Spleen (tissue), 11 donors: ENCODE data around the gene TBC1D9. TPM values are rescaled to one million over a fixed set of nuclear protein-coding genes. Genes with fewer than 3 reads are reported as not detected.

Experiments
- DNase-seq: peaks from one replicate; pipeline ENCODE4 v3.0.0-alpha.2; 2020
- H3K27ac ChIP-seq, 8 donors: fragments of 200-600 bp; sonication (generic) in 7 of 8; 1 replicate in 4 of 8; 2 replicates in 4 of 8; pipeline versions ENCODE4 v1.5.0 to v1.8.0; 2016 to 2021; ENCODE audit warnings: inconsistent platforms in 4 of 8, mild to moderate bottlenecking in 4 of 8, moderate library complexity in 1 of 8
- H3K27me3 ChIP-seq, 7 donors: fragments of 200-600 bp; sonication (generic) in 6 of 7; replicated peaks in 1 of 7; 1 replicate in 4 of 7; 2 replicates in 3 of 7; pipeline versions ENCODE4 v1.5.0 to v1.8.0; 2016 to 2021; ENCODE audit warnings: inconsistent platforms in 3 of 7, mild to moderate bottlenecking in 1 of 7
- H3K36me3 ChIP-seq, 6 donors: fragments of 200-600 bp; sonication (generic) in 5 of 6; 1 replicate in 4 of 6; 2 replicates in 2 of 6; pipeline versions ENCODE4 v1.5.0 to v1.8.0; 2016 to 2021; ENCODE audit warnings: inconsistent platforms in 2 of 6
- H3K4me1 ChIP-seq, 6 donors: fragments of 200-600 bp; sonication (generic) in 5 of 6; 1 replicate in 3 of 6; 2 replicates in 3 of 6; pipeline versions ENCODE4 v1.5.0 to v1.8.0; 2016 to 2021; ENCODE audit warnings: inconsistent platforms in 3 of 6
- H3K4me3 ChIP-seq, 8 donors: fragments of 200-600 bp; sonication (generic) in 7 of 8; 1 replicate in 4 of 8; 2 replicates in 4 of 8; pipeline versions ENCODE4 v1.5.0 to v1.8.0; 2016 to 2021; ENCODE audit warnings: inconsistent platforms in 4 of 8, mild to moderate bottlenecking in 4 of 8, moderate library complexity in 2 of 8
- H3K9me3 ChIP-seq, 8 donors: fragments of 200-600 bp; sonication (generic) in 7 of 8; 1 replicate in 4 of 8; 2 replicates in 4 of 8; pipeline versions ENCODE4 v1.5.0 to v1.8.0; 2016 to 2021; ENCODE audit warnings: inconsistent platforms in 4 of 8
- CTCF ChIP-seq, 11 experiments: fragments of 200-600 bp in 7 of 11; fragments of 450-650 bp in 4 of 11; sonication (generic) in 4 of 11; IDR thresholded peaks in 8 of 11; conservative IDR thresholded peaks in 3 of 11; 1 replicate in 7 of 11; 2 replicates in 4 of 11; pipeline versions ENCODE4 v1.4.0 to v1.8.0; 2016 to 2021; ENCODE audit warnings: antibody characterized with exemption in 11 of 11, inconsistent platforms in 4 of 11, mild to moderate bottlenecking in 1 of 11
- POLR2A ChIP-seq, 3 donors: fragments of 450-650 bp; IDR thresholded peaks; one replicate each; pipeline ENCODE4 v1.5.1; 2017; ENCODE audit warnings: antibody characterized with exemption in 3 of 3, mild to moderate bottlenecking in 1 of 3
- POLR2AphosphoS5 ChIP-seq, 3 donors: sonication (generic); formaldehyde crosslinking; IDR thresholded peaks; one replicate each; pipeline ENCODE4 v1.5.1; 2017; ENCODE audit warnings: antibody characterized with exemption in 3 of 3
- WGBS, 5 donors: extraction: QIAGEN DNeasy Blood & Tissue Kit in 3 of 5; methylation state at CpG; one replicate each; pipeline versions ENCODE4 v1.1.5 to v1.1.7; 2013 to 2018; 5-methylcytosine and 5-hydroxymethylcytosine counted together
- intact Hi-C: fragments of 100-400 bp; cut with DNase I; formaldehyde crosslinking; loops from one replicate; pipeline ENCODE4 v1.15.0; 2023; ENCODE audit warnings: low total_unique reads
- polyA plus RNA-seq, 3 donors: library from polyadenylated mRNA; stranded (reverse); fragments of 200-250 nt; gene quantifications; one replicate each; pipeline ENCODE4 v1.2.1, GENCODE V29; 2013
- total RNA-seq, 7 donors: library from RNA; depleted of rRNA in 3 of 7; stranded (reverse); fragments of >200 nt in 3 of 7; fragmentation: NEBNext Ultra II Directional in 4 of 7; extraction: Animal tissue kit (Norgen Biotek cat#: 25700) in 4 of 7; gene quantifications; one replicate each; pipeline versions ENCODE4 v1.1.0 to v1.2.1, GENCODE V29; 2016 to 2021
- donor health status: healthy with polysubstance abuse.
- donor health status: DM: no; HTN: no; CAD: no; lungs with moderate emphysema.
- donor health status: DM: no; HTN: no; CAD: no.
- donor health status: Bipolar disorder and iron deficiency.
- donor health status: healthy.
- donor health status: DM: no; HTN: no; CAD: no.
- donor health status: DM: yes; HTN: yes; CAD: no.

Gene TBC1D9
- total and polyA plus RNA-seq, 10 donors, result 11.6 to 99.1 (median 77.2) TPM

- H3K4me3 ChIP-seq, result no peak overlapping the region
- peak overlapping the region in 3 of 8 donors; percentile 6 to 57 (median 34) for H3K27ac ChIP-seq
- peaks cover 0 to 8% (median 0%) of the 10 kb centered on the region in 7 donors for H3K27me3 ChIP-seq
- no peaks in the 10 kb centered on the region for H3K9me3 ChIP-seq
- 29 to 50% (median 41%) methylated on average over 6 of the region's 6 CpGs for WGBS, 5 donors
- no peak for DNase-seq
- no peaks in the 10 kb centered on the region for H3K36me3 ChIP-seq
- peaks cover 0 to 22% (median 11%) of the 10 kb centered on the region in 6 donors for H3K4me1 ChIP-seq
- TF ChIP-seq CTCF (IDR thresholded peaks at IDR 0.05 in 8 of 11, conservative IDR thresholded peaks at IDR 0.05 in 3 of 11) (peak in 9 of 11 experiments; percentile 21 to 60 (median 51)), POLR2A (IDR thresholded peaks at IDR 0.05) (no peak), POLR2AphosphoS5 (IDR thresholded peaks at IDR 0.05) (peak in 1 of 3 donors; percentile 13)
- intact Hi-C loops, result loop anchor here (5.0 kb wide), 1 partner anchor 247 kb away; no protein-coding TSS in a partner anchor
These were observed 146.4 kb downstream of the TBC1D9 start for GRCh38 chr4:140609548-140610425.

GRCh38 chr4:140607852-140608251 is 148.3 kb downstream of the TBC1D9 start:
- DNase-seq, result no peak
- intact Hi-C loops, result loop anchor here (5.0 kb wide), 1 partner anchor 246 kb away; no protein-coding TSS in a partner anchor
- peaks cover 0 to 8% (median 0%) of the 10 kb centered on the region in 7 donors for H3K27me3 ChIP-seq
- TF ChIP-seq POLR2AphosphoS5 (IDR thresholded peaks at IDR 0.05) (no peak), POLR2A (IDR thresholded peaks at IDR 0.05) (no peak), CTCF (IDR thresholded peaks at IDR 0.05 in 8 of 11, conservative IDR thresholded peaks at IDR 0.05 in 3 of 11) (no peak)
- peaks cover 0 to 20% (median 11%) of the 10 kb centered on the region in 6 donors for H3K4me1 ChIP-seq
- WGBS, 5 donors, result 83 to 96% (median 89%) methylated on average over 4 of the region's 4 CpGs
- no peak overlapping the region for H3K4me3 ChIP-seq
- H3K27ac ChIP-seq, result no peak overlapping the region
- no peaks in the 10 kb centered on the region for H3K9me3 ChIP-seq
- H3K36me3 ChIP-seq, result no peaks in the 10 kb centered on the region

GRCh38 chr4:140604544-140604943 is 151.6 kb downstream of the TBC1D9 start:
- TF ChIP-seq POLR2A (IDR thresholded peaks at IDR 0.05) (no peak), CTCF (IDR thresholded peaks at IDR 0.05 in 8 of 11, conservative IDR thresholded peaks at IDR 0.05 in 3 of 11) (no peak), POLR2AphosphoS5 (IDR thresholded peaks at IDR 0.05) (no peak)
- Histone ChIP-seq H3K27ac (no peak overlapping the region), H3K4me3 (no peak overlapping the region), H3K27me3 (peaks cover 0 to 8% (median 0%) of the 10 kb centered on the region in 7 donors), H3K36me3 (no peaks in the 10 kb centered on the region), H3K4me1 (peaks cover 0 to 4% (median 0%) of the 10 kb centered on the region in 6 donors), H3K9me3 (no peaks in the 10 kb centered on the region)
- WGBS, 5 donors, result 52 to 88% (median 77%) methylated on average over 4 of the region's 4 CpGs
- intact Hi-C loops, result no loop called here
- no peak for DNase-seq

DNA sequence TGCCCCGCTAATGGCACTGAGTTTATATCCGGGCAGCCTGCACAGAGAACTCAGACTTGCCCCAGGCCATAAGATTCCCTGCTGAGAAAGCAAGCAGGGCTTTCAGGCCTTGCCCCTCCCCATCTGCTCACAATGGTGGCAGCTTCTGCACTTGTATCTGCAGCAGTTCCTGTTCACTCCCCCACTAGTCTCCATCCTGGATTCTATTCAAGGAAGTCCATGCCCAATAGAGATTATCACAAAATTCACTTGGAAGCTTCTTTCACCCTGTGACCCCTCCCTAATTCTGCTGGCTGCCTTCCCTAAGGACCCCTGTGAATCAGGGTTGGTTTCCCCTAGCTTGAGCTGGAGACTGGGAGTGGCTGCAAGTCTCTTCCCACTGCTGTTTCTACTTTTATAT is 152.9 kb downstream of the TBC1D9 start:
- H3K27ac ChIP-seq, result no peak overlapping the region
- DNase-seq, result no peak
- no peak for TF ChIP-seq POLR2A (IDR thresholded peaks at IDR 0.05)
- TF ChIP-seq CTCF (IDR thresholded peaks at IDR 0.05 in 8 of 11, conservative IDR thresholded peaks at IDR 0.05 in 3 of 11), result no peak
- TF ChIP-seq POLR2AphosphoS5 (IDR thresholded peaks at IDR 0.05), result no peak
- intact Hi-C loops, result no loop called here
- H3K27me3 ChIP-seq, result peaks cover 0 to 8% (median 0%) of the 10 kb centered on the region in 7 donors
- H3K4me1 ChIP-seq, result no peaks in the 10 kb centered on the region
- no peaks in the 10 kb centered on the region for H3K9me3 ChIP-seq
- no peaks in the 10 kb centered on the region for H3K36me3 ChIP-seq
- 48 to 93% (median 62%) methylated on average over 2 of the region's 2 CpGs for WGBS, 5 donors
- no peak overlapping the region for H3K4me3 ChIP-seq
